ENCODE data around the gene PLPP4.
"Not testable (repeated sequence)": the region's sequence is repeated elsewhere in the genome, so short reads cannot be mapped to it uniquely, and the experiment has no call there.

The PLPP4 gene

GRCh38 chr10:120492346-120492745 is 35.3 kb downstream of the PLPP4 start:
- DNase-seq = no peak

GRCh38 chr10:120493411-120494312 is 36.6 kb downstream of the PLPP4 start:
- DNase-seq = no peak

- no peak for DNase-seq
Observed at GRCh38 chr10:120494313-120494710, 37.3 kb downstream of the PLPP4 start.

GRCh38 chr10:120495226-120496009 is 38.4 kb downstream of the PLPP4 start:
- no peak for DNase-seq

GRCh38 chr10:120499883-120500282 is 42.9 kb downstream of the PLPP4 start:
- DNase-seq = no peak

- DNase-seq = no peak
Observed at GRCh38 chr10:120503689-120504088, 46.7 kb downstream of the PLPP4 start.

- not testable (repeated sequence) for DNase-seq
Observed at GRCh38 chr10:120504227-120504626, 47.2 kb downstream of the PLPP4 start.

GRCh38 chr10:120505056-120505455 is 48.0 kb downstream of the PLPP4 start:
- no peak for DNase-seq

- no peak for DNase-seq
Observed at GRCh38 chr10:120505866-120506265, 48.8 kb downstream of the PLPP4 start.

- DNase-seq = no peak
Observed at GRCh38 chr10:120506674-120507073, 49.6 kb downstream of the PLPP4 start.

GRCh38 chr10:120507175-120507574 is 50.1 kb downstream of the PLPP4 start:
- DNase-seq = no peak

- DNase-seq = no peak
Observed at GRCh38 chr10:120507651-120508050, 50.6 kb downstream of the PLPP4 start.

GRCh38 chr10:120508393-120508792 is 51.4 kb downstream of the PLPP4 start:
- DNase-seq = no peak

GRCh38 chr10:120508966-120509365 is 51.9 kb downstream of the PLPP4 start:
- DNase-seq = no peak

- no peak for DNase-seq
Observed at GRCh38 chr10:120511165-120511564, 54.1 kb downstream of the PLPP4 start.

GRCh38 chr10:120513307-120513796 is 56.3 kb downstream of the PLPP4 start:
- DNase-seq = peak; percentile 41

GRCh38 chr10:120514035-120514620 is 57.1 kb downstream of the PLPP4 start:
- no peak for DNase-seq

GRCh38 chr10:120514959-120515358 is 57.9 kb downstream of the PLPP4 start:
- no peak for DNase-seq

GRCh38 chr10:120515741-120516140 is 58.7 kb downstream of the PLPP4 start:
- DNase-seq = no peak

- DNase-seq = no peak
Observed at GRCh38 chr10:120516426-120516825, 59.4 kb downstream of the PLPP4 start.

GRCh38 chr10:120517196-120517595 is 60.2 kb downstream of the PLPP4 start:
- no peak for DNase-seq

- no peak for DNase-seq
Observed at GRCh38 chr10:120517881-120518484, 61.0 kb downstream of the PLPP4 start.

GRCh38 chr10:120521880-120522279 is 64.9 kb downstream of the PLPP4 start:
- no peak for DNase-seq

Measured in NCI-H748 treated with DMSO at 0.1 percent for 48 hours (cell line).